ENCODE measurements around the gene TNK2.

TNK2 gene

DNA sequence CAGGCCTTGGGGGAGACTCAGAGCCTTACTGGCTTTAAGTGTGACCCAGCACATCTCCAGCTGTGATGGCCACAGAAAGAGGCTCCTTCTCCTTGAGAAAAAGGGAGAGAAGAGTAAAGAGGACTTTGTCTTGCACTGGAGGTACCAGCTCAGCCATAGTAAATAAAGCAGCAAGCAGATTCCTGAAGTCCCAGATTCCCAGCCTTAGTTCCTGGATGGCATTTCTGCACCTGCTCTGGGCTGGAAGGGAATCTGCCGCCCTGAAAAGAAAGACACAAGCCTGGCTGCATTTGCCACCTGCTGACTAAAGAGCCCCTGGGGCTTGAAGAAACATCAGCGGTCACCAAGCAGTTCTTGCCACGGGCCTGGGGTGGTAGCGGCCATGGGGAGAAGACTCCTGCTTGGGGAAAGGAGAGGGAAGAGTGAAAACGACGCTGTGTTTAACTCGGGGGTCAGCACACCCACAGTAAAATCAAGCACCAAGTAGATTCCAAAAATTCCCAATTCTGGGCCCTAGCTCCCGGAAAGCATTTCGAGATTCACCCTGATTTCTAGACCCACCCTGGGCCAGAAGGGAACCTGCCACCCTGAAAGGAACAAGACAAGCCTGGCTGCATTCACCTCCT, 24.2 kb upstream of the TNK2 start:
- H3K4me3 ChIP-seq (ENCODE audit: low read length) = no peak overlapping the region
- no peak for DNase-seq (ENCODE audit: low read depth)
- TF ChIP-seq, protein P1, sequence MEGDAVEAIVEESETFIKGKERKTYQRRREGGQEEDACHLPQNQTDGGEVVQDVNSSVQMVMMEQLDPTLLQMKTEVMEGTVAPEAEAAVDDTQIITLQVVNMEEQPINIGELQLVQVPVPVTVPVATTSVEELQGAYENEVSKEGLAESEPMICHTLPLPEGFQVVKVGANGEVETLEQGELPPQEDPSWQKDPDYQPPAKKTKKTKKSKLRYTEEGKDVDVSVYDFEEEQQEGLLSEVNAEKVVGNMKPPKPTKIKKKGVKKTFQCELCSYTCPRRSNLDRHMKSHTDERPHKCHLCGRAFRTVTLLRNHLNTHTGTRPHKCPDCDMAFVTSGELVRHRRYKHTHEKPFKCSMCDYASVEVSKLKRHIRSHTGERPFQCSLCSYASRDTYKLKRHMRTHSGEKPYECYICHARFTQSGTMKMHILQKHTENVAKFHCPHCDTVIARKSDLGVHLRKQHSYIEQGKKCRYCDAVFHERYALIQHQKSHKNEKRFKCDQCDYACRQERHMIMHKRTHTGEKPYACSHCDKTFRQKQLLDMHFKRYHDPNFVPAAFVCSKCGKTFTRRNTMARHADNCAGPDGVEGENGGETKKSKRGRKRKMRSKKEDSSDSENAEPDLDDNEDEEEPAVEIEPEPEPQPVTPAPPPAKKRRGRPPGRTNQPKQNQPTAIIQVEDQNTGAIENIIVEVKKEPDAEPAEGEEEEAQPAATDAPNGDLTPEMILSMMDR (conservative IDR thresholded peaks at IDR 0.05; ENCODE audit: low read depth, low read length) = no peak

DNA sequence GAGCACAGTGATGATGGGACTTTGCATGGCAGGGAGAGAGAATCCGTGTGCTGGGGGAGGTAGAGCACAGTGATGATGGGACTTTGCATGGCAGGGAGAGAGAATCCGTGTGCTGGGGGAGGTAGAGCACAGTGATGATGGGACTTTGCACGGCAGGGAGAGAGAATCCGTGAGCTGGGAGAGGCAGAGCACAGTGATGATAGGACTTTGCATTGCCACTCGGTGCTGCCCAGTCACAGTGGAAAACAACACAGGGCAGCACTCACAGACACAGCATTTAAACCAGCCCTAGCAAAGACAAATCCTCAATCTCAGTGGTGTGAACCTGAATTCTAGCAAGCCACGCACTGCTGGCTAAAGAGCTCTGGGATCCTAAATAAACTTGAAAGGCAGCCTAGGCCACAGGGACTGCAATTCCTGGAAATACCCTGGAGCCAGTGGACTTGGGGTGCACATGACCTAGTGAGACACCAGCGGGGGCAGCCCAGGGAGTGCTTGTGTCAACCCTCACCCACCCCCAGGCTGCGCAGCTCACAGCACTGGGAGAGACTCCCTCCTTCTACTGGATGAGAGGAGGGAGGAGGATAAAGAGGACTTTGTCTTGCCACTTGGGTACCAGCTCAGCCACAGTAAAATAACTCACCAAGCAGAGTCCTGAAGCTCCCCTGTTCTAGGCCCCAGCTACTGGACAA, 23.4 kb upstream of the TNK2 start:
- no peak for DNase-seq (ENCODE audit: low read depth)
- TF ChIP-seq, protein P1 (conservative IDR thresholded peaks at IDR 0.05; ENCODE audit: low read depth, low read length) = no peak

GRCh38 chr3:195929452-195929851, 21.1 kb upstream of the TNK2 start:
- DNase-seq (ENCODE audit: low read depth) = no peak
- no peak overlapping the region for H3K4me3 ChIP-seq (ENCODE audit: low read length)
- TF ChIP-seq, protein P1 (conservative IDR thresholded peaks at IDR 0.05; ENCODE audit: low read depth, low read length) = no peak

More for the DNA sequence above, 23.4 kb upstream of the TNK2 start:
- no peak overlapping the region for H3K4me3 ChIP-seq (ENCODE audit: low read length)

DNA sequence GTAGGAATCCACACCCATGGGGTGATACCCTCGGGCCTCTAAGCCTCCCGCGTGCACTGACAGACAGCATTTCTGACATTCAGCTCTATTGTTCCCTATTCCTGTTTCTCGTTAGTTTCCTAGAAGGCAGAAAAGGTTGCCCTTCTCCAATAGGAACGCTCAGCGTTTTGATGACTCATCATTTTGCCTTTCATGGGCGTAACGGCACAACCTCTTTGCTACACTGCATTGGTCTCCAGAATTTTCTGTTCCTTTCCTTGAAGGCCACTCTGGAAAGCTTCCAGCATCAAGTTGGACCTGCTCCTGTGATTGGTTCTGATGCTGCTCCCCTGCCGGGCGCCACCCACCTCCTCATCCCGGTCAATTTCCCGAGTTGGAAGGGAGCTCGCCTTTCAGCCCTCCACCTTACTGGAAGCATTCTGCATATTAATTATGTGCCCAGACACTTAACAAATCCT, 13.0 kb upstream of the TNK2 start:
- TF ChIP-seq, protein P1 (conservative IDR thresholded peaks at IDR 0.05; ENCODE audit: low read depth, low read length) = no peak
- no peak overlapping the region for H3K4me3 ChIP-seq (ENCODE audit: low read length)
- no peak for DNase-seq (ENCODE audit: low read depth)

- no peak for DNase-seq (ENCODE audit: low read depth)
- TF ChIP-seq, protein P1 (conservative IDR thresholded peaks at IDR 0.05; ENCODE audit: low read depth, low read length) = no peak
- no peak overlapping the region for H3K4me3 ChIP-seq (ENCODE audit: low read length)
Observed at GRCh38 chr3:195918176-195918575, 9.8 kb upstream of the TNK2 start.

DNA sequence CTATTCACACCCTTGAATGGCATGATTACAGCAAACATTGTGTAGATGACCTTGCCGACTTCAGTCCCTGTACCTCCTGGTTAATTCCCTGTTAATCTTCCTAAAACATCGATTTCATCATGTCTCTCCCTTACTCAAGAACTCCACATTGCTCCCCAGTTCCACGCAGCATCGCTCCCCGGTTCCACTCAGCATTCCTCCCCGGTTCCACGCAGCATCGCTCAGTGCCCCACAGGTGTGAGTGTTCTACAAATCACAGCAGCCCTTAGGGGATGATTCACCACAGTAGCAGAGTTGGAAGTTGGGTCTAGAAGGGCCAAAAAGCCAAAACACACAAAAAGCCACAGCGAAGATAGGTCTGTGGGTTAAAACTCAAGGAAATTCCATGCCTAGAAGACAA, 8.6 kb upstream of the TNK2 start:
- no peak overlapping the region for H3K4me3 ChIP-seq (ENCODE audit: low read length)
- TF ChIP-seq, protein P1 (conservative IDR thresholded peaks at IDR 0.05; ENCODE audit: low read depth, low read length) = no peak
- DNase-seq (ENCODE audit: low read depth) = no peak

GRCh38 chr3:195916291-195916690, 7.9 kb upstream of the TNK2 start:
- TF ChIP-seq, protein P1 (conservative IDR thresholded peaks at IDR 0.05; ENCODE audit: low read depth, low read length) = no peak
- DNase-seq (ENCODE audit: low read depth) = no peak
- H3K4me3 ChIP-seq (ENCODE audit: low read length) = no peak overlapping the region
